Measurements from ENCODE around the gene TMEM132C.

- TF ChIP-seq CTCF (IDR thresholded peaks at IDR 0.05; ENCODE audit: low read depth, low read length, poor library complexity, severe bottlenecking) (no peak), EZH2phosphoT487 (IDR thresholded peaks at IDR 0.05; ENCODE audit: borderline replicate concordance, low read length) (no peak)
These were observed 356.8 kb downstream of the TMEM132C start for GRCh38 chr12:128623748-128624147.

Data from DOHH2 (cell line).